GM12875 (cell line): ENCODE data around the gene TMEM134.

ENCODE experiments used
- H3K4me3 ChIP-seq: one replicate; pipeline ENCODE4 v1.5.1; 2011; ENCODE audit warnings: low read depth, low read length, control low read depth
- CTCF ChIP-seq: IDR thresholded peaks from 2 replicates; pipeline ENCODE4 v1.5.1; 2011; ENCODE audit warnings: low read depth, mild to moderate bottlenecking, control low read depth, inconsistent platforms, low read length, moderate library complexity, borderline replicate concordance; ENCODE audit not compliant: insufficient read depth

Gene TMEM134

GRCh38 chr11:67499808-67500483 is 30.9 kb upstream of the TMEM134 start:
- no peak overlapping the region for H3K4me3 ChIP-seq
- no peak for TF ChIP-seq CTCF

- no peak overlapping the region for H3K4me3 ChIP-seq
- TF ChIP-seq CTCF, result no peak
Observed at GRCh38 chr11:67498544-67498972, 29.5 kb upstream of the TMEM134 start.

GRCh38 chr11:67497656-67498291 is 28.7 kb upstream of the TMEM134 start:
- TF ChIP-seq CTCF, result no peak
- no peak overlapping the region for H3K4me3 ChIP-seq

GRCh38 chr11:67496113-67496512 is 27.1 kb upstream of the TMEM134 start:
- H3K4me3 ChIP-seq, result no peak overlapping the region
- no peak for TF ChIP-seq CTCF

- no peak for TF ChIP-seq CTCF
- no peak overlapping the region for H3K4me3 ChIP-seq
Observed at GRCh38 chr11:67495234-67496005, 26.4 kb upstream of the TMEM134 start.

- no peak overlapping the region for H3K4me3 ChIP-seq
- no peak for TF ChIP-seq CTCF
Observed at GRCh38 chr11:67494371-67495233, 25.6 kb upstream of the TMEM134 start.
